HFF-Myc (cell line): Measurements from ENCODE around the gene AFAP1.

ENCODE experiments used
- DNase-seq: peaks from one replicate; pipeline ENCODE4 v3.0.0-alpha.2; 2011; ENCODE audit warnings: low read depth; ENCODE audit errors: extremely low read depth
- H3K4me3 ChIP-seq: replicated peaks from 2 replicates; pipeline ENCODE4 v1.5.1; 2011; ENCODE audit warnings: low read depth, mild to moderate bottlenecking, control low read depth, low read length
- TF ChIP-seq, protein P1 (sequence below): IDR thresholded peaks from 2 replicates; pipeline ENCODE4 v1.5.1; 2012; ENCODE audit warnings: mild to moderate bottlenecking, low read depth, low read length, control low read depth; ENCODE audit errors: missing control alignments

The AFAP1 gene

DNA sequence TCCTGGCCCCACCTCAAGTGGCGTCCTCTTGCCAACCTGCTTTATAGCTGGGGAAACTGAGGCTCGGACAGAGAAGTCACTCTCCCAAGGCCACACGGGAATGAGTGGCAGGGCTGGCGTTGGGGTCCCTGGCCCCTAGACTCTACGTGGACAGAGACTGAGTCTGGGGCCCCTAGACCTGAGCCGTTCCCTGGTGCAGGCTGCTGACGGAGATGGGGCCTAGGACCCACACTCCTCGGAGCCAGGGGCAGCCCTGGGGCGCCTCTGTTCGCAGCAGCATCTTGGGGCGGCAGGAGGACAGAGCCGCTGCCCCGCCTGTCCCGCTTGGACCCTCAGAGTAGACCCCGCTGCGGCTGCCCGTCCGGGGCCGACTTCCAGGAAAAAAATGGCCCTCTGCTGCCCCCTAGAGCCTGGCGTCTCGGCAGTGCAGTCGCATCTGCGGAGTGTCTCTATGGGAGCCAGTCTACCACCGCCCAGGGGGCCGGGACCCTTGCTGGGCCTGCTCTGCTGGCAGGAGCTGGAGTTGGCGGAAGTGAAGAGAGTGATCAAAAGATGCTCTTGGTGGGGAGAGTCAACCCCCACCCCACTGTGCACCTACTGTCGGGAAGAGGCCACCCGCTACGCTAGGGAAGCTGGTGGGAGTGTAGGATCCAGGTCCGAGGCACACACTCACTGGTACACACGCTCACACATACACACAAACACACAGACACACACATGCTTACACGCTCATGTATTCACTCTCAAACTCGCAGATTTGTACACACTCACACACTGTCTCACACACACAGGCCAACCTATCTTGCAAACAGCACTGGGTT is 220.1 kb downstream of the AFAP1 start:
- DNase-seq = no peak
- no peak overlapping the region for H3K4me3 ChIP-seq
- TF ChIP-seq, protein P1, sequence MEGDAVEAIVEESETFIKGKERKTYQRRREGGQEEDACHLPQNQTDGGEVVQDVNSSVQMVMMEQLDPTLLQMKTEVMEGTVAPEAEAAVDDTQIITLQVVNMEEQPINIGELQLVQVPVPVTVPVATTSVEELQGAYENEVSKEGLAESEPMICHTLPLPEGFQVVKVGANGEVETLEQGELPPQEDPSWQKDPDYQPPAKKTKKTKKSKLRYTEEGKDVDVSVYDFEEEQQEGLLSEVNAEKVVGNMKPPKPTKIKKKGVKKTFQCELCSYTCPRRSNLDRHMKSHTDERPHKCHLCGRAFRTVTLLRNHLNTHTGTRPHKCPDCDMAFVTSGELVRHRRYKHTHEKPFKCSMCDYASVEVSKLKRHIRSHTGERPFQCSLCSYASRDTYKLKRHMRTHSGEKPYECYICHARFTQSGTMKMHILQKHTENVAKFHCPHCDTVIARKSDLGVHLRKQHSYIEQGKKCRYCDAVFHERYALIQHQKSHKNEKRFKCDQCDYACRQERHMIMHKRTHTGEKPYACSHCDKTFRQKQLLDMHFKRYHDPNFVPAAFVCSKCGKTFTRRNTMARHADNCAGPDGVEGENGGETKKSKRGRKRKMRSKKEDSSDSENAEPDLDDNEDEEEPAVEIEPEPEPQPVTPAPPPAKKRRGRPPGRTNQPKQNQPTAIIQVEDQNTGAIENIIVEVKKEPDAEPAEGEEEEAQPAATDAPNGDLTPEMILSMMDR = peak; percentile 83

GRCh38 chr4:7717946-7718490 is 221.6 kb downstream of the AFAP1 start:
- no peak for DNase-seq
- no peak overlapping the region for H3K4me3 ChIP-seq
- TF ChIP-seq, protein P1 = no peak

DNA sequence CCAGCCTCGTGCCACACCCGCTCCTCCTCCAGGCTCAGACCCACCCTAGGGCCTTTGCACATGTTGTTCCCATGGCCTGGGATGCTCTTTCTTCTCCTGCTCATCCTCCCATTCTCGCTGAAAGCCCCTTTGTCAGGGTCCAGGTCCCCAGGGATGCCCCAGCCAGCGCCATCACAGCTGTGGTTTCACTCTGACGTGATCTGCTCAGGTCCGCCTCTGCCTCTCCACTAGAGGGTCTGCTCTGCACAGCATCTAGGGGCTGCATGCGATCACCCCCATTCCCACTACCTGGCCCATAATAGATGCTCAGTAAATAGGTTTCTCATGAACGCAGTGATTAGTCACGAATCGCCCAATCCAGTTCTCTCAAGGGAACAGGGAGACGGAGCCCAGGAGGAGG is 222.5 kb downstream of the AFAP1 start:
- no peak overlapping the region for H3K4me3 ChIP-seq
- TF ChIP-seq, protein P1 = no peak
- no peak for DNase-seq

GRCh38 chr4:7716010-7716721 is 223.5 kb downstream of the AFAP1 start:
- no peak overlapping the region for H3K4me3 ChIP-seq
- TF ChIP-seq, protein P1 = no peak
- no peak for DNase-seq

DNA sequence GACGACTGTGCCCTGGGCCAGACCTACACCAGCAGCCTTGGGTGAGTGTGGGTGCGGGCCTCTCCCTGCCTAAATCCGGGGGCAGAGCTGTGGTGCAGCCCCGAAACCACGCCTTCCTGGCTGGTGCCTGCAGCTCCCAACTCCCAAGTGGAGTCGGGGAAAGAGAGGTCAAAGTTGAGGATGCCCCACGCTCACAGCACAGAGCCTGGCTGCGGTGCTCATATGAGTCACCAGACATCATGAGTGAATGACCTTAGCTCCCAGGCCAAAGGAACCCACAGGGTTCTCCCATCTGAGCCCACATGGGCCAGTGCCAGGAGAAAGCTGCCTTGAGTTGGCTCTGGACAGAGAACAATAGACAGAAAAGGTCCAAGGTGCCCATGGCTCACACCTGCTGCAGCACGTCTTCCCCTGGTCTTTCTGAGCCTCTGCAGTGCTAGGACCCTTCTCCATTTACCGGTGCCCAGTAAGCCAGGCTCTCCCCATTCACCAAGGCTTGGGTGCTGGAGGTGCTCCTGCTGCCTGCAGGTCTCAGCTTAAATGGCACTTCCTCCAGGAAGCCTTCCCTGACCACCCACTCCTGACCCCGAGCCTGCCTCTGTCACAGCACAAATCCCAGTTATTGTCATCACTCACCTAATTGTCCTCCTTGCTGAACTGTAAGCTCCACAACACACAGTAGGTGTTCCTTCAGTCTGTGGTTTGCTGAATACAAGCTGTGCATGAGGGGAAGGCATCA is 224.2 kb downstream of the AFAP1 start:
- no peak overlapping the region for H3K4me3 ChIP-seq
- TF ChIP-seq, protein P1 = no peak
- no peak for DNase-seq

DNA sequence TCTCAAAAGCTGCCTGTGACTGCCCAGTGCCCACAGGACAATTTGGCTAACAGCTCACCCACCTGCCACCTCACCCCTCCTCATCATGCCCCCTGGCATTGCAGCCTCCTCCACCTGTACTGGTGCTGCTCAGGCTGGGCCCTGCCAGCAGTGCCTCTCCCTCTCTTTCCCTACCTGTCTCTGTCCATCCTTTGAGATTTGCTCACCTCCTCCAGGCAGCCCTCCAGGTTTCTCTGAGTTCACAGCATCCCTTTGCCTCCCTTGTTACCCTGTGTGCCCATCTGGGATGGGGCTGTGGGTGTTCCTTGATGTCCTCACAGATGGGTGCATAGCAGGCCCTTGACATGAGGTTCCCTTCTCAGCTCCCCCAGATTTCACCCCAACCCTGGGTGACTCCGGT is 224.9 kb downstream of the AFAP1 start:
- TF ChIP-seq, protein P1 = no peak
- no peak overlapping the region for H3K4me3 ChIP-seq
- DNase-seq = no peak
